Measurements from ENCODE around the gene PLCB3.
"Not testable (repeated sequence)": the region's sequence is repeated elsewhere in the genome, so short reads cannot be mapped to it uniquely, and the experiment has no call there.

The PLCB3 gene

DNA sequence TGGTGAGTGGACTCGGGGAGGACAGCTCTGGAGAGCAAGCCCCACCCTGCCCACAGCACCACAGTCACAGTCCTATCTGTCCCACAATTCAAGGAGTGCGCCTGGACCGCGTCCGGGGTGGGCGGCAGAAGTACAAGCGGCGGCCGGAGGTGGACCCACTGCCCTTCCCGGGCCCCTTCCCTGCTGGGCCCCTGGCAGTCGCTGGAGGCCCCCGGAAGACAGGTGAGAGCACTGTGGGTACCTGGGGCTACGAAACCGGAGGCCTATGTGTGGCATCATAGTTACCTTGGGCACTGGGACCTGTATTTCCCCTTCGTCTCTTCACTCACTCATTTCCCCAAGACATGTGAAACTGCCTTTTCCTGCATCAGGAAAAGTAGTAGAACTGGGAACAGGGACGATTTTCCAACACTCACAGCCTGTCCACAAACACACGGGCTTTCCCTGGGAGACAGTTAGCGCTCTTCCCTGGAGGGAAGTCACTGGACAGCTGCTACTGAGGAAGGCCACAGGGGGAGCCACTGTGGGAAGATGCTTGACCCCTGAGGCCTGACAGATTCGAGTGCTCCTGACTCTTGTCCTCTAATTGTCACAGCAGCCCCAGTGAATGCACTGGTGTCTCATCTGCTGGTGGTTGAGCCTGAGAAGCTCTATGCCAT is 62.9 kb downstream of the PLCB3 start:
- TF ChIP-seq, protein P1, sequence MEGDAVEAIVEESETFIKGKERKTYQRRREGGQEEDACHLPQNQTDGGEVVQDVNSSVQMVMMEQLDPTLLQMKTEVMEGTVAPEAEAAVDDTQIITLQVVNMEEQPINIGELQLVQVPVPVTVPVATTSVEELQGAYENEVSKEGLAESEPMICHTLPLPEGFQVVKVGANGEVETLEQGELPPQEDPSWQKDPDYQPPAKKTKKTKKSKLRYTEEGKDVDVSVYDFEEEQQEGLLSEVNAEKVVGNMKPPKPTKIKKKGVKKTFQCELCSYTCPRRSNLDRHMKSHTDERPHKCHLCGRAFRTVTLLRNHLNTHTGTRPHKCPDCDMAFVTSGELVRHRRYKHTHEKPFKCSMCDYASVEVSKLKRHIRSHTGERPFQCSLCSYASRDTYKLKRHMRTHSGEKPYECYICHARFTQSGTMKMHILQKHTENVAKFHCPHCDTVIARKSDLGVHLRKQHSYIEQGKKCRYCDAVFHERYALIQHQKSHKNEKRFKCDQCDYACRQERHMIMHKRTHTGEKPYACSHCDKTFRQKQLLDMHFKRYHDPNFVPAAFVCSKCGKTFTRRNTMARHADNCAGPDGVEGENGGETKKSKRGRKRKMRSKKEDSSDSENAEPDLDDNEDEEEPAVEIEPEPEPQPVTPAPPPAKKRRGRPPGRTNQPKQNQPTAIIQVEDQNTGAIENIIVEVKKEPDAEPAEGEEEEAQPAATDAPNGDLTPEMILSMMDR (IDR thresholded peaks at IDR 0.05; ENCODE audit: borderline replicate concordance, control extremely low read depth, extremely low read depth, insufficient read depth, missing control alignments), result no peak
- in situ Hi-C loops (cut with MboI; ENCODE audit: low sequenced_read_pairs, unreplicated experiment), result no loop called here
- no peak for DNase-seq (ENCODE audit: low spot score)

DNA sequence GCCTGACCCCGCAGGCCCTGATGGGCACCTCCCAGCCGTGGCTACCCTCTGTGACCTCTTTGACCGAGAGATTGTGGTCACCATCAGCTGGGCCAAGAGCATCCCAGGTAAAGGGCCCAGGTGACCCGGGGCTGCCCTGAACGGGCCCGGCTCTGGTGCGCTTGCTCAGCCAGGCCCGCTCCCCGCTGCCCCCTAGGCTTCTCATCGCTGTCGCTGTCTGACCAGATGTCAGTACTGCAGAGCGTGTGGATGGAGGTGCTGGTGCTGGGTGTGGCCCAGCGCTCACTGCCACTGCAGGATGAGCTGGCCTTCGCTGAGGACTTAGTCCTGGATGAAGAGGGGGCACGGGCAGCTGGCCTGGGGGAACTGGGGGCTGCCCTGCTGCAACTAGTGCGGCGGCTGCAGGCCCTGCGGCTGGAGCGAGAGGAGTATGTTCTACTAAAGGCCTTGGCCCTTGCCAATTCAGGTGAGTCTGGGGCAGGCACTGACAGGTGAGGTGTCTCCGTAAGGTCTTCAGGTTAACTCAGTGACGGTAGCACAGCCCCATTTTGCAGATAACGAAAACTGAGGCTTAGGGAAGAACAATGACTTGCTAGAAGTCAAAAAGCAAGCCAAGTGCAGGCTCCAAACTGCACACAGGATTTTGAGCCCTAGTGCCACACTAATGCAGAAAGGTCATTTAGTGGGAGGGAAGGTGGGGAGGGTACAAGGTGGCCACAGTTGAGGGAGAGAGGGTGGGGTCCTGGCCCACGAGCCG is 63.7 kb downstream of the PLCB3 start:
- DNase-seq (ENCODE audit: low spot score), result no peak
- in situ Hi-C loops (cut with MboI; ENCODE audit: low sequenced_read_pairs, unreplicated experiment), result no loop called here
- TF ChIP-seq, protein P1 (IDR thresholded peaks at IDR 0.05; ENCODE audit: borderline replicate concordance, control extremely low read depth, extremely low read depth, insufficient read depth, missing control alignments), result no peak

DNA sequence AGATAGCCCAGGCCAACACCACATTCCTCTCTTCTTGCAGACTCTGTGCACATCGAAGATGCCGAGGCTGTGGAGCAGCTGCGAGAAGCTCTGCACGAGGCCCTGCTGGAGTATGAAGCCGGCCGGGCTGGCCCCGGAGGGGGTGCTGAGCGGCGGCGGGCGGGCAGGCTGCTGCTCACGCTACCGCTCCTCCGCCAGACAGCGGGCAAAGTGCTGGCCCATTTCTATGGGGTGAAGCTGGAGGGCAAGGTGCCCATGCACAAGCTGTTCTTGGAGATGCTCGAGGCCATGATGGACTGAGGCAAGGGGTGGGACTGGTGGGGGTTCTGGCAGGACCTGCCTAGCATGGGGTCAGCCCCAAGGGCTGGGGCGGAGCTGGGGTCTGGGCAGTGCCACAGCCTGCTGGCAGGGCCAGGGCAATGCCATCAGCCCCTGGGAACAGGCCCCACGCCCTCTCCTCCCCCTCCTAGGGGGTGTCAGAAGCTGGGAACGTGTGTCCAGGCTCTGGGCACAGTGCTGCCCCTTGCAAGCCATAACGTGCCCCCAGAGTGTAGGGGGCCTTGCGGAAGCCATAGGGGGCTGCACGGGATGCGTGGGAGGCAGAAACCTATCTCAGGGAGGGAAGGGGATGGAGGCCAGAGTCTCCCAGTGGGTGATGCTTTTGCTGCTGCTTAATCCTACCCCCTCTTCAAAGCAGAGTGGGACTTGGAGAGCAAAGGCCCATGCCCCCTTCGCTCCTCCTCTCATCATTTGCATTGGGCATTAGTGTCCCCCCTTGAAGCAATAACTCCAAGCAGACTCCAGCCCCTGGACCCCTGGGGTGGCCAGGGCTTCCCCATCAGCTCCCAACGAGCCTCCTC is 64.6 kb downstream of the PLCB3 start:
- in situ Hi-C loops (cut with MboI; ENCODE audit: low sequenced_read_pairs, unreplicated experiment); DNase-seq (ENCODE audit: low spot score): not testable (repeated sequence)

- no peak for DNase-seq (ENCODE audit: low spot score)
- TF ChIP-seq, protein P1 (IDR thresholded peaks at IDR 0.05; ENCODE audit: borderline replicate concordance, control extremely low read depth, extremely low read depth, insufficient read depth, missing control alignments), result no peak
- in situ Hi-C loops (cut with MboI; ENCODE audit: low sequenced_read_pairs, unreplicated experiment), result no loop called here
These were observed 65.5 kb downstream of the PLCB3 start for GRCh38 chr11:64316672-64317324.

DNA sequence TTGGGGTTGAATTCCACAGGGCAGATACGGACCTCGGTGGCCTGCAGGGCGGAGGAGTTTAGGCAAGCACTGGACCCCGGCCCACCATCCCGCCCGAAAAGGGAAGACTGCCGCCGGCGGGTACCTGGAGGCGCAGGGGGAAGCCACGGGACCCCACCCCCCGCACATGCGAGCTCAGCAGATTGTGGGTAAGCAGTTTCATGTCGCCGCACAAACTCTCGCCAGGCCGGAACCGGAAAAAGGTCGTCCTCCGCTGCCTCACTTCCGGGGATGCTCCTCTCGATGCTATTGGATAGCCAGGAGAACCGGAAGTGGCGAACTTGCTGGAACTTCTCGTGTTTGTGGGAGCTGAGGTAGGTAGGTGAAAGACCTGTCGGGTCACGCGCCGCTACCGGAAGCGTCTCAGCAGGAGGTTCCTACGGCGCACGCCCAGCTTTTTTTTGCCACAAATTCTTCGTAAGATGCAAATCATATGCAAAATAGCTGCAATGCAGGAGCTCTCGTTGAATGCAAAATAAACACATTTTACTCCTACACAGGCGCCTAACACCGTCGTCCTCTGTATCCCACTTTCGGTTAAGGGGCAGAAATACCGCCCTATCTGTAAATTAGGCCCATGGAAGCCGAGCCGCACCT is 66.1 kb downstream of the PLCB3 start, which contains the start of gene TRMT112:
TRMT112 (minus strand) TSS at position 235 of the 636 bp plus-strand sequence; CDS start at position 202, 33 bp downstream.
- peak; percentile 93 for DNase-seq (ENCODE audit: low spot score)
- TF ChIP-seq, protein P1 (IDR thresholded peaks at IDR 0.05; ENCODE audit: borderline replicate concordance, control extremely low read depth, extremely low read depth, insufficient read depth, missing control alignments), result no peak
- in situ Hi-C loops (cut with MboI; ENCODE audit: low sequenced_read_pairs, unreplicated experiment), result no loop called here

GRCh38 chr11:64317961-64318765 is 66.8 kb downstream of the PLCB3 start, which contains the start of gene PRDX5:
PRDX5 (plus strand) TSS chr11:64318121; CDS start chr11:64318216, 95 bp downstream.
- peak; percentile 97 for DNase-seq (ENCODE audit: low spot score)
- TF ChIP-seq, protein P1 (IDR thresholded peaks at IDR 0.05; ENCODE audit: borderline replicate concordance, control extremely low read depth, extremely low read depth, insufficient read depth, missing control alignments), result peak; percentile 54
- in situ Hi-C loops (cut with MboI; ENCODE audit: low sequenced_read_pairs, unreplicated experiment), result no loop called here

All from GM13976 (cell line).